Activated naive CD4-positive, alpha-beta T cell treated with anti-CD3 and anti-CD28 coated beads for 36 hours (primary cell): ENCODE data around the gene SEC24C. TPM values are rescaled to one million over a fixed set of nuclear protein-coding genes. Genes with fewer than 3 reads are reported as not detected.

ENCODE experiments used
- CTCF ChIA-PET: fragments of 350-600 bp; sonication (Branson Sonifier 250); formaldehyde crosslinking; loops from one replicate; lab custom pipeline; 2021; ENCODE audit warnings: antibody characterized with exemption; lab: Charles Lee
- DNase-seq: peaks from one replicate; pipeline ENCODE4 v3.0.0-alpha.2; 2020
- H3K27ac Mint-ChIP-seq: one replicate; pipeline ENCODE4 v1.8.0; 2021; ENCODE audit warnings: mild to moderate bottlenecking, mixed read lengths
- H3K27me3 Mint-ChIP-seq: one replicate; pipeline ENCODE4 v1.8.0; 2021; ENCODE audit warnings: low read depth, mixed read lengths
- H3K36me3 Mint-ChIP-seq: one replicate; pipeline ENCODE4 v1.8.0; 2021; ENCODE audit warnings: low read depth, mixed read lengths
- H3K4me1 Mint-ChIP-seq: one replicate; pipeline ENCODE4 v1.8.0; 2021; ENCODE audit warnings: low read depth, mixed read lengths
- H3K4me3 Mint-ChIP-seq: one replicate; pipeline ENCODE4 v1.8.0; 2021; ENCODE audit warnings: mild to moderate bottlenecking, moderate library complexity, mixed read lengths
- H3K9me3 Mint-ChIP-seq: one replicate; pipeline ENCODE4 v1.8.0; 2021; ENCODE audit warnings: mixed read lengths
- intact Hi-C: fragments of 100-400 bp; cut with micrococcal nuclease; formaldehyde crosslinking; loops from one replicate; pipeline ENCODE4 v1.15.1; 2023
- total RNA-seq, 2 experiments: library from RNA; stranded (reverse); gene quantifications; one replicate each; pipeline ENCODE4 v1.2.3, GENCODE V29; 2021

Gene SEC24C
- total RNA-seq, 2 experiments from 2014 or later = 67.0 to 68.1 TPM

GRCh38 chr10:73799899-73800559, 55.9 kb downstream of the SEC24C start:
- peaks cover 34% of the 10 kb centered on the region for H3K36me3 Mint-ChIP-seq
- no peak for DNase-seq
- peaks cover 13% of the 10 kb centered on the region for H3K4me1 Mint-ChIP-seq
- no peaks in the 10 kb centered on the region for H3K27me3 Mint-ChIP-seq
- no peak overlapping the region for H3K4me3 Mint-ChIP-seq
- peak overlapping the region; percentile 17 for H3K27ac Mint-ChIP-seq
- H3K9me3 Mint-ChIP-seq = no peaks in the 10 kb centered on the region
- intact Hi-C loops = no loop called here
- CTCF ChIA-PET = interaction anchor here (0.5 to 0.6 kb wide), 2 partner anchors 9 to 331 kb away, joined by 3 read pairs; no protein-coding TSS in a partner anchor

- Mint-ChIP-seq H3K36me3 (peaks cover 38% of the 10 kb centered on the region), H3K4me3 (no peak overlapping the region), H3K4me1 (peaks cover 17% of the 10 kb centered on the region), H3K9me3 (no peaks in the 10 kb centered on the region), H3K27me3 (no peaks in the 10 kb centered on the region), H3K27ac (no peak overlapping the region)
- intact Hi-C loops = no loop called here
- CTCF ChIA-PET = interaction anchor here (0.5 kb wide), 1 partner anchor 79 kb away, joined by 4 read pairs; no protein-coding TSS in a partner anchor
- DNase-seq = no peak
These were observed 56.5 kb downstream of the SEC24C start for GRCh38 chr10:73800560-73801252.

DNA sequence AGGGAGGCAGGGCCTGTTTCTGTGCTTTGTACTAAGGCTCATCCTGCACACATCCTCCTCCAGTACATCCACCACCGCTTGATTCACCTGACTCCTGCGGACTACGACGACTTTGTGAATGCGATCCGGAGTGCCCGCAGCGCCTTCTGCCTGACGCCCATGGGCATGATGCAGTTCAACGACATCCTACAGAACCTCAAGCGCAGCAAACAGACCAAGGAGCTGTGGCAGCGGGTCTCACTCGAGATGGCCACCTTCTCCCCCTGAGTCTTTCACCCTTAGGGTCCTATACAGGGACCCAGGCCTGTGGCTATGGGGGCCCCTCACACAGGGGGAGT, 57.0 kb downstream of the SEC24C start:
- DNase-seq = no peak
- intact Hi-C loops = no loop called here
- H3K27ac Mint-ChIP-seq = no peak overlapping the region
- H3K9me3 Mint-ChIP-seq = no peaks in the 10 kb centered on the region
- CTCF ChIA-PET = interaction anchor here (0.5 kb wide), 1 partner anchor 79 kb away, joined by 4 read pairs; no protein-coding TSS in a partner anchor
- no peak overlapping the region for H3K4me3 Mint-ChIP-seq
- H3K4me1 Mint-ChIP-seq = peaks cover 23% of the 10 kb centered on the region
- H3K36me3 Mint-ChIP-seq = peaks cover 42% of the 10 kb centered on the region
- H3K27me3 Mint-ChIP-seq = no peaks in the 10 kb centered on the region

GRCh38 chr10:73802276-73802991, 58.3 kb downstream of the SEC24C start:
- peaks cover 35% of the 10 kb centered on the region for H3K4me1 Mint-ChIP-seq
- no peaks in the 10 kb centered on the region for H3K27me3 Mint-ChIP-seq
- H3K4me3 Mint-ChIP-seq = no peak overlapping the region
- H3K27ac Mint-ChIP-seq = peak overlapping the region; percentile 22
- intact Hi-C loops = no loop called here
- no peaks in the 10 kb centered on the region for H3K9me3 Mint-ChIP-seq
- no peak for DNase-seq
- H3K36me3 Mint-ChIP-seq = peaks cover 52% of the 10 kb centered on the region
- CTCF ChIA-PET = no interaction called here

DNA sequence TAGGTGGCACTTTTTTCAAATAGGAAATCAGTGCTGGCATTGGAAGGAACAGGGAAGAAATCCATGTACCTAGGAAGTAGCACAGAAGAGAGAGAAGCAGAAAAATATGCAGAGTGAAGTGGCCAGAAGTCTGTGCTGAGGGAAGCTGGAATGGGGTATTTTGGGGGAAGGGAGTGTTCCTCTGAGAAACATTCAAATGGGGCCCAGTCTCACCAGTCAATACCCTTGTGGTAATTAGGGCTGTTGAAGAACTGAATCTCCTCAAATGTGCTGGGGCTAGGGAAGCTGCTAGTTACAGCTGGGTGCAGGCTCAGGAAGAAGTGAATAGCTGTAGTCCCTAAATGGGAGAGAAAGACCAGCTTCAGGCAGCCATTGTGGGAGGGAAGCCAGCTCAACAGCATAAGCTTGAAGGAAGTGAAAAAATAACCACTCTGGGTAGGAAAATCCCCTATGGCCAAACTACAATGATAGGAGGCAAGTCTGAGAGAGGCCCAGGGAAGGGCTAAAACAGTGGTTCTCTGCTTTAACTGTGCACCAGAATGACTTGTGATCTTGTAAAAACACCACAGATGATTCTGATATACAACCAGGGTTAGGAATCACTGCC, 59.6 kb downstream of the SEC24C start:
- no peak for DNase-seq
- Mint-ChIP-seq H3K4me1 (peaks cover 48% of the 10 kb centered on the region), H3K27ac (peak overlapping the region; percentile 88), H3K27me3 (no peaks in the 10 kb centered on the region), H3K4me3 (no peak overlapping the region), H3K36me3 (peaks cover 58% of the 10 kb centered on the region), H3K9me3 (no peaks in the 10 kb centered on the region)
- CTCF ChIA-PET = no interaction called here
- intact Hi-C loops = no loop called here

DNA sequence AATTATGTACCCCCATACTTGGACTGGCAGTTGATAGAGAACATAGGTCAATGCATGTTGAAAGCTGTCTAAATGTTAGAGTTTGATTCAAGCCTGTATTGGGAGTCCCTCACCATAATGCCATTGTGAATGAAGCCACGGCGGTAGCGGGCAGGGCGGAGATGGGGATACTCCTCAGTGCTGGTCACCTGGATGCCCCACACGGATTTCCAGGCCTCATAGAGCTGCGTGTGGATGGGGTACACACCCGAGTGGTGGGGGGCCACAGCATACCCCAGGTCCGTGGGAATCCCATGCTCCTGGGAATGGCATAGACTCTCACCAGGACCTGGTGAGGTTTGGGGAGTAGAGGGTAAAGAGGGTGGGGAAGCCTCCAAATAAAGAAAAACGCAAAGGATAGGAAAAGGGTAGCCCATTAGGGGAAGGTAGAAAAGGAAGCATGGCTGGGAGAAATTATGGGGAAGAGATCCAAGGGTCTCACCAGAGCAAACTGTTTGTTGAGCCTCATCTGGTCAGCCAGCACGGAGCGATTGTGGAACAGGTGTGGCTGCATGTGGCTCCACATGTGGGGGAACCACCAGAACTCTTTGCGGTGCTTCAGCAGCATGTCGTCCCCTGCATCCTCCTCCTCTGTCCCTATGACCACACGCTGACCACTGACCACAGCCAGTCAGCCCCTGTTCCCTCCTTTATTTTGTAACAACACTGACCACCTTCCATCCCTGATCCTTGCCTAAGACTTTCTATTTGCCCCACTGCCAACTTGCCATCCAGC, 62.2 kb downstream of the SEC24C start:
- no peaks in the 10 kb centered on the region for H3K9me3 Mint-ChIP-seq
- peaks cover 65% of the 10 kb centered on the region for H3K4me1 Mint-ChIP-seq
- H3K27me3 Mint-ChIP-seq = no peaks in the 10 kb centered on the region
- intact Hi-C loops = no loop called here
- peak overlapping the region; percentile 68 for H3K27ac Mint-ChIP-seq
- no peak for DNase-seq
- H3K4me3 Mint-ChIP-seq = peak overlapping the region; percentile 22
- H3K36me3 Mint-ChIP-seq = peaks cover 69% of the 10 kb centered on the region
- CTCF ChIA-PET = interaction anchor here (0.6 kb wide), 1 partner anchor 14 kb away, joined by 3 read pairs; no protein-coding TSS in a partner anchor

- DNase-seq = no peak
- H3K4me1 Mint-ChIP-seq = peaks cover 65% of the 10 kb centered on the region
- H3K9me3 Mint-ChIP-seq = no peaks in the 10 kb centered on the region
- CTCF ChIA-PET = no interaction called here
- intact Hi-C loops = no loop called here
- no peaks in the 10 kb centered on the region for H3K27me3 Mint-ChIP-seq
- no peak overlapping the region for H3K4me3 Mint-ChIP-seq
- H3K36me3 Mint-ChIP-seq = peaks cover 66% of the 10 kb centered on the region
- peak overlapping the region; percentile 68 for H3K27ac Mint-ChIP-seq
These were observed 63.3 kb downstream of the SEC24C start for GRCh38 chr10:73807471-73807870.

GRCh38 chr10:73808021-73808815, 64.0 kb downstream of the SEC24C start:
- no peak for DNase-seq
- intact Hi-C loops = no loop called here
- Mint-ChIP-seq H3K4me1 (peaks cover 65% of the 10 kb centered on the region), H3K36me3 (peaks cover 60% of the 10 kb centered on the region), H3K9me3 (no peaks in the 10 kb centered on the region), H3K27me3 (no peaks in the 10 kb centered on the region), H3K4me3 (no peak overlapping the region), H3K27ac (peak overlapping the region; percentile 13)
- CTCF ChIA-PET = interaction anchor here (0.6 to 2.6 kb wide), 3 partner anchors 9 to 22 kb away, joined by 3 to 11 read pairs (median 3); no protein-coding TSS in a partner anchor

DNA sequence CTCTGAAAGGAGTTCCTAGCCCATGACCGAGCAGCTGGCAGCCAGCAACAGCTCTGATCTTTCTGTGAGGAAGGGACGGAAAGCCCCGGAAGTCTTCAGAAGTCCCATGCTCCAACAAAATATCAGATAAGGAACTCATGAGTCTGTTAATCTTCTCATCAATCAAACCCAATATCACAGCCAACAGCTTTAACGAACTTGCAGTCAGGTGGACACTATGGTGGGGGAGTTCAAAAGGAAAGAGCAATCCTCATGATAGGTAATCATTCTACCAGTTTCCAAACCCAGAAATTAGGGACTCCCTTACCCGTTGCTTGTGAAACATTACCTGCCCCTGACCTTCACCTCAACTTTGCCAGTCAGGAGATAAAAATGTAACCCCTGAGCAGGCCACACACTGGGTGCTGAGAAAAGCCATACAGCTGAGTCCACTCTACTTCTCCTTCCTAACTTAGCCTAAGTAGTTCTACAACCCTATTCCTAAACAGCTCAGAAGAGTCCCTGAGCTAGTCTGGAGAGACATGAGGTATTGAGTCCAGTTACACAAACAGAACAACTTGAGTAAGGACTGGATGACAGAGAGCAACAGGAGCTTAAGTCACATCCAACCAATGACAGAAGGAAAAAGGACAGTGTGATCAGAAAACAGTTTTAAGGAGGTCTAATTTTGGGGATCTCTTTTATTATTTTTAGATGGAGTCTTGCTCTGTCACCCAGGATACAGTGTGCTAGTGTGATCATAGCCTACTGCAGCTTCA, 65.1 kb downstream of the SEC24C start:
- peaks cover 55% of the 10 kb centered on the region for H3K4me1 Mint-ChIP-seq
- H3K4me3 Mint-ChIP-seq = peak overlapping the region; percentile 93
- CTCF ChIA-PET = interaction anchor here (0.6 to 2.6 kb wide), 7 partner anchors 10 to 280 kb away, joined by 3 to 16 read pairs (median 3); no protein-coding TSS in a partner anchor
- peaks cover 52% of the 10 kb centered on the region for H3K36me3 Mint-ChIP-seq
- DNase-seq = no peak
- intact Hi-C loops = no loop called here
- H3K27me3 Mint-ChIP-seq = no peaks in the 10 kb centered on the region
- H3K27ac Mint-ChIP-seq = peak overlapping the region; percentile 99
- H3K9me3 Mint-ChIP-seq = no peaks in the 10 kb centered on the region

- H3K4me3 Mint-ChIP-seq = peak overlapping the region; percentile 93
- peaks cover 53% of the 10 kb centered on the region for H3K4me1 Mint-ChIP-seq
- peak overlapping the region; percentile 99 for H3K27ac Mint-ChIP-seq
- no peaks in the 10 kb centered on the region for H3K9me3 Mint-ChIP-seq
- peak; percentile 57 for DNase-seq
- intact Hi-C loops = loop anchor here (2.0 kb wide), 3 partner anchors 314 to 1016 kb away; partner anchors contain the start of genes KAT6B, MRPS16 and PPP3CB
- CTCF ChIA-PET = interaction anchor here (0.9 to 2.6 kb wide), 7 partner anchors 10 to 281 kb away, joined by 3 to 16 read pairs (median 4); no protein-coding TSS in a partner anchor
- H3K36me3 Mint-ChIP-seq = peaks cover 48% of the 10 kb centered on the region
- H3K27me3 Mint-ChIP-seq = no peaks in the 10 kb centered on the region
These were observed 66.2 kb downstream of the SEC24C start for GRCh38 chr10:73810358-73810734.
